LNCAP (cell line): ENCODE measurements around the gene ANO8.

Source experiments
- CTCF ChIP-seq: fragments of 450-650 bp; IDR thresholded peaks from 2 replicates; pipeline ENCODE4 v1.5.1; 2017; ENCODE audit warnings: mild to moderate bottlenecking

ANO8 gene

GRCh38 chr19:17340871-17341357 lies 6.3 kb upstream of the ANO8 start:
- TF ChIP-seq CTCF, result no peak

DNA sequence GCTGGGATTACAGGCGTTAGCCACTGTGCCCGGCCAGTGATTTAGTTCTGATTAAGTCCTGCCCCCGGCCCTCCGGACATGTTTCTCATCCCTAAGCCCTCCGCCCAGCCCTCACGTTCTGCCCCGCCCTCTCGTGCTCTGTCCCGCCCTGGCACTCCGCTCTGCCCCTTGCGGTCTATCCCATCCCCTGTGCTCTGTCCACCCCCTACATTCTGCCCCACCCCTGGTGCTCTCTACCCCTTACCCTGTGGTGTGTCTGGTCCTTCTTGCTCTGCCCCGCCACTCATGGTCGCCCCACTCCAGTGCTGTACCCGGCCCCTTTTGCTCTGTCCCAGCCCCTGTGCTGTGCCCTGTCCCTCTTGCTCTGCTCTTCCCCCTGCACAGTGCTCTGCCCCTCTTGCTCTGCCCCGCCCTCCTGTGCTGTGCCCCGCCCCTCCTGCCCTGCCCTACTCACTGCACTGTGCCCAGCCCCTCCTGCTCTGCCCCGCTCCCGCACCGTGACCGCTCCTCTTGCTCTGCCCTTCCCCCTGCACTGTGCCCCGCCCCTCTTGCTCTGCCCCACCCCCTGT lies 5.7 kb upstream of the ANO8 start:
- no peak for TF ChIP-seq CTCF

- no peak for TF ChIP-seq CTCF
Measured at GRCh38 chr19:17339088-17339741, 4.6 kb upstream of the ANO8 start.

GRCh38 chr19:17338433-17339078 lies 3.9 kb upstream of the ANO8 start:
- TF ChIP-seq CTCF, result no peak

DNA sequence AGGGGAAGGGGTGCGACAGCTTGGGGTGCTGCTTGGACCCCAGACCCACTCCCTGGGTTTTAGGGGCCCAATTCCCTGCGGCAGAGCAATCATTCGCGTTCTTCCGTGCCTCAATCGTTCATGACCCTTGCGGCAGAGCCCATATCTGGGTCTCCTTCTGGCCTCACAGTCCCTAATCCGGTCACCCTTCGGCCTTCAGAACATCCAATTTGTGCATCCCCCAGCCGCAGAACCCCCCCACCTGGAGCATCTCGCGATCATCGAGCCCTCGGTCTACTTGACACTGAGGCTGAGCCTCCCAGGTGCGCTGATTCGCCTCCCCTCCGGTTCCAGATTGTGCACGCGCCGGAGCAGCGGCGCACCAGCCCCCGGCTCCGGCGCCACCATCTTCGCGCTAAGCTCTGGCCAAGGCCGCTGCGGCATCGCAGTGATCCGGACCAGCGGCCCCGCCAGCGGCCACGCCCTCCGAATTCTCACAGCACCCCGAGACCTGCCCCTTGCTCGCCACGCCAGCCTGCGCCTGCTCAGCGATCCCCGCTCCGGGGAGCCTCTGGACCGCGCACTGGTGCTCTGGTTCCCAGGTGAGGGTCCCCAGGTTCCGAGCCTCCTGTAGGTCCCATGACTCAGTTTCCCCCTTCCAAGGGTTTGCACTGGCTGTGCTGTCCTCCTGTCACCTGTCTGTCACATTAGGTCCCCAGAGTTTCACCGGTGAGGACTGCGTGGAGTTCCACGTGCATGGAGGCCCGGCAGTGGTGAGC lies 3.2 kb upstream of the ANO8 start:
- no peak for TF ChIP-seq CTCF

DNA sequence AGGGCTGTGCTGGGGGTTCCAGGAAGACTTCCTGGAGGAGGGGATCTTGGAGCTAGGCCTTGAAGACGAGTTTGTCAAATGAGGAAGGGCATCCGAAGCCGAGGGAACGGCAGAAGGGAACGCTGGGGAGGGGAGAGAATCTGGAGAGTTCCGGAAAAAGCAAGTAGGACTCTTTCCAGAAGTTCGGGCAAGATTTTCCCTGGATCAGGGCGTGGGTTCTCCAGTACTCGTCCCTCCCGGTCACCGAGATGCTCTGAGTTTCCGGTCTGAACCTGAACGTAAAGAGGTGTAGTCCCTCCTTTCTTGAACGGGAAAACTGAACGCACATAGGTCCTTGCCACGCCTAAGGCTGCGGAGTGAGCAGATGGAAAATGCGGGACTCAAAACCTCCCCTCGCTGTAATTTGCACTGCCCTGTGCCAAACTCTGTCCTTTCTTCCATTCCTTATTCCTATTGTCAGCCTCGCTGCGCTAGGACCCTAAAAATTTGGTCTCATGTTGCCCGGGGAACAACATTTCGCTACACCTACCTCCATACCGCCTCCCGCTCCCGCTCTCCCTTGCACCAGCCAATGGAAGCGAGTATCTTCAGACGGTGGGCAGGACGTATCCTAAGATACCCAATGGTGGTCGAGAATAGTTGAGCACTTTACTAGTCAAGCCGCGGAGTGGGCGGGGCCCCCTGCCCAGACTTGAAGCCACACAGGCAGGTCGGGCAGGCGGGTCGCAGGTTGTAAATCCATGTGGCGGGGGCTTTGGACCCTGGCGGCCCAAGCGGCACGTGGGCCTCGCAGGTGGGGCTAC lies 2.4 kb upstream of the ANO8 start, which contains the start of gene GTPBP3:
TSS of gene GTPBP3 (plus strand) at position 682 of the 803 bp plus-strand sequence. CDS start at position 741, 59 bp downstream.
- no peak for TF ChIP-seq CTCF

DNA sequence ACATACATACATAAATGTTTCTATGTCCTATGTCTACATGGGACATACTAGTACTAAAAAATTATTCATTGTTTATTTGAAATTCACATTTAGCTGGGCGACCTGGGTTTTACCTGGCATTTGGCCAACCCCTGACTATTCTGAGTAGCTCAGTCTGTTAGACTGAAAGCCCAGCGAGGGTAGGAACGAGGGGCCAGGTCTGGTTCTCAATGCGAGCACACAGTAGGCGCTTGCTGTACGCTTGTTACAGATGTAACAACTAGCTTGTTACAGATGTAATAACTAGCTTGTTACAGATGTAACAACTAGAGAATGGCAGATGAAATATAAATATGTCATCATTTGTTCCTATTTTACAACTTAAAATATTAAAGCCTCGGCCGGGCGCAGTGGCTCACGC lies 920 bp upstream of the ANO8 start:
- TF ChIP-seq CTCF, result no peak
